Activated CD8-positive, alpha-beta memory T cell treated with anti-CD3 and anti-CD28 coated beads for 4 hours (primary cell): ENCODE results near the gene GAPT.
"Not testable (repeated sequence)": the region's sequence is repeated elsewhere in the genome, so short reads cannot be mapped to it uniquely, and the experiment has no call there.

Experiments used
- DNase-seq, 2 donors: peaks; one replicate each; pipeline ENCODE4 v3.0.0-alpha.2; 2020; ENCODE audit warnings: low read depth in 2 of 2

GAPT gene

DNA sequence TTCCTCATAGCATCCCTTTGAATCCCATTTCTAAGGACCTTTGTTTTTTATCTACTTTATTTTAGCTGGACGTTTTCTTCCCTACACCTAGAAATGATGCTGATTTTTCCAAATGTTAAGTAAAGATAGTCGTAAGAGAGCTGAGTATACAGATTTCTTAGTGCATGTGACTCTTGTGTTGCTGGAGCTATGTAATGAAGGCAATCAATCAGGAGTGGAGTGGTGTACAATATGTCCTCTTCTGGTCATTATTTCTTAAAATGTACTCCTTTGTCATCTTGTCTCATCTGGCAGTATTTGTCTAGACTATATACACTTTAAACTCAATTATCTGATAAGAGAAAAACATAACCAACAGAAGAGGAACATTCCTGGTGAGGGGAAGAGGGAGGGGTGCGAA is 13.5 kb downstream of the GAPT start:
- DNase-seq = no peak

DNA sequence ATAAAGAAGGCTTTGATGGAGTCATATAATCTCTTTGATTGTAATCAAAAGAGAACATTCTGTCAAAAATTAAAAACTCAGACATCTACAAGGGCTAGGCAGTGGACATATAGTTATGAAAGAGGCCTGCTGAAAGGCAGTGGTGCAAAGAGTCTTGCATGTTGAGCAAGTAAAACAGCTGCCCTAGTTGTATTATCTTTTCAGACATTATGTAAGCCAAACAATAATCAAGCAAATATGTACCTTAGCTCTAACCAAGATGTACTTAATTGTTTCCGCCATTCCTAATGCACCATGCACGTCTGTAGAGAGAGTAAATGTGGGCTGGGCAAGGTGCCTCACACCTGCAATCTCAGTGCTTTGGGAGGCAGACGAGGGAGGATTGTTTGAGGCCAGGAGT is 14.3 kb downstream of the GAPT start:
- DNase-seq = no peak

DNA sequence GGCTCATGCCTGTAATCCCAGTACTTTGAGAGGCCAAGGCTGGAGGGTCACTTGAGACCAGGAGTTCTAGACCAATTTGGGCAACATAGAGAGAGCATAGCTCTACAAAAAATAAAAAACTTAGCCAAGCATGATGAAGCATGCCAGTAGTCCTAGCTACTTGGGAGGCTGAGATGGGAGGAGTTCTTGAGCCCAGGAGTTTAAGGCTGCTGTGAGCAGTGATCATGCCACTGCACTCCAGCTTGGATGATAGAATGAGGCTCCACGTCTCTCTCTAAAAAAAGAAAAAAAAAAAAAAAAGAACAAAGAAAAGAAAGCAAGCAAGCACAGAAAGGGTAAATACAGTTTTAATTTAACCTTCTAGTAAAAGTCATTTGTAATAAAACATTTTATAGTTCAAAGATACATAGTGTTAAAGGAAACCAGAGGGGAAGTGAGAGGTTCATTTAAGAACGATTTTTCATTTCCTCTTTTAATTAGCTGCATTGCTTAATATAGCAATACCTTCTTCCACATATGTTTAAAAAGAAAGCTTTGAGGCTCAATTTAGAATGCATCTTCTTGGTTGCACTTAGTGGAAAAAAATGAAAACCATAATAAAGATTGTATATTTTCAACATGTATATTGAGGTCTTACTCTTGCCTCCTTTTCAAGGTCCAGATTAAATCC is 14.9 kb downstream of the GAPT start:
- no peak for DNase-seq

DNA sequence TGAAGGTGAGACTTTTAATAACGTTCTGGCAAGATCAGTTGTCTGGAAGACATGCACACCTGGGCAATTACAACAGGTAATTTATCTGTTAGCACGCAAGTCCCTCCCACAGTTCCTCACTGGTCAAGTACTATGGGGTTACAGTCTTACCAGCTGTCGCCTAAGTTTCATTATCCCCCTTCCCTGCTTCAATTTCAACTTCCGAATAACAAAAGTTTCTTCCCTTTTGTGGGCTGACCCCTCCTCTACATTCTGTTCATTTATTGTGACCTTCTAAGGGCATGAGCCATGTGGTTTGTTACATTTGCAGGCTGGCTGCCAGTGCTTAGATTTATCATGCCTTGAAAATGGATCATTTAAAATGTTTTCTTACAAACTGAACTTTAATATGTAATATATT is 16.5 kb downstream of the GAPT start:
- DNase-seq = no peak

DNA sequence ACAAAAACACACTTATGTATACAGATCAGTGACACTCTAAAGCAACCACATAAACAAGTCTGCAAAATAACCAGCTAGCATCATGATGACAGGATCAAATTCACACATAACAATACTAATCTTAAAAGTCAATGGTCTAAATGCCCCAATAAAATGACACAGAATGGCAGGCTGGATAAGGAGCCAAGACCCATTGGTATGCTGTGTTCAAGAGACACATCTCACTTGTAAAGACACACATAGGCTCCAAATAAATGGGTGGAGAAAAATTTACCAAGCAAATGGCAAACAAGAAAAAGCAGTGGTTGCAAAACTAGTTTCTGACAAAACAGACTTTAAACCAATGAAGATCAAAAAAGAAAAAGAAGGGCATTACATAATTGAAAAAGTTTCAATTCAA is 26.0 kb downstream of the GAPT start:
- no peak for DNase-seq

DNA sequence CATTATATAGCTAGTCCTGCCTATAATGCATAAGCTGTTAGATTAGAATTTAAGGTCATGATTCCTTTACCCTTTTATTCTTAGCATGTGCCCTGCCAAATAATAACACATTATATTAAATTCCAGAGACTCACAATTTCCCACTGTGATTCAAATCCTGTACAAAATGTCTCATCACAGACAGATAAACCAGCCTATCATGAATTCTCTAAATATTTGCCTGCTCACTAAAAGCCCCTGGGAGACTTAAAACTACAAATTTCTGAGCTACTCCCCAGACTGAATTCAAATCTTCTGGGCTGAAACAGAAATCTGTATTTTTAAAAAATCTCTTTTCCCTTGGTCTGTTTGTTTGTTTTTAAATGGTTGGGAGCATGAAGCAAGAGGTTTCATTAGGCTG is 32.7 kb downstream of the GAPT start:
- DNase-seq = no peak

DNA sequence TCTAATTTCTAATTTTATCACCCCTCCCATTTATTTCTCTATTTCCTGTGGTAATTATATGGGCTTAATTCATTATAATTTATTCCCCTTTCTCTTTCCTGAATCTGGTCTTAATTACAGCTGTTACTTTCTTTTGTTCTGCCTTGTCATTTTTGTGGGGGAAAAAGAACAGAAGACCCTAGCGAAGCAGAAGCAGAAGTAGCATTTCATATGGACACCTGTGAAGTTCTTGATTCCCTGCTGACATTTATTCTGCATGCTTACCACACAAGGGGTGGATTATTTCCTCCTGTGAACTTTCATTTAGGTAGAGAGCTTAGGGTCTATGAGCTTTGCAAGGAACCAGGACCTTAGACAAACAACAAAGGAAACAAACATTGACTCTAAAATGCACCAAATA is 33.3 kb downstream of the GAPT start:
- DNase-seq = no peak

DNA sequence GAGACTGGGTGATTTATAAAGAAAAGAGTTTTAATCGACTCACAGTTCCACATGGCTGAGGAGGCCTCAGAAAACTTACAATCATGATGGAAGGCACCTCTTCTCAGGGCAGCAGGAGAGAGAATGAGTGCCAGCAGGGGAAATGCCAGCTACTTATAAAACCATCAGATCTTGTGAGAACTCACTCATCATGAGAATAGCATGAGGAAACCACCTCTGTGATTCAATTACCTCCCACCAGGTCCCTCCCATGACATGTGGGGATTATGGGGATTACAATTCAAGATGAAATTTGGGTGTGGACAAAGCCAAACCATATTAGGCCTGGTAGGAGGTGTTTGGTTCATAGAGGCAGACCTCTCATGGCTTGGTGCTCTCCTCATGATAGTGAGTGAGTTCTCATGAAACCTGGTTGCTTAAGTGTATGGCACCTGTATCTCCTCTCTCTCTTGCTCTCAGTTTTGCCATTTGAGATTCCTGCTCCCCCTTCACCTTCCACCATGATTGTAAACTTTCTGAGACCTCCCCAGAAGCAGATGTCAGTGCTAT is 39.8 kb downstream of the GAPT start:
- no peak for DNase-seq

DNA sequence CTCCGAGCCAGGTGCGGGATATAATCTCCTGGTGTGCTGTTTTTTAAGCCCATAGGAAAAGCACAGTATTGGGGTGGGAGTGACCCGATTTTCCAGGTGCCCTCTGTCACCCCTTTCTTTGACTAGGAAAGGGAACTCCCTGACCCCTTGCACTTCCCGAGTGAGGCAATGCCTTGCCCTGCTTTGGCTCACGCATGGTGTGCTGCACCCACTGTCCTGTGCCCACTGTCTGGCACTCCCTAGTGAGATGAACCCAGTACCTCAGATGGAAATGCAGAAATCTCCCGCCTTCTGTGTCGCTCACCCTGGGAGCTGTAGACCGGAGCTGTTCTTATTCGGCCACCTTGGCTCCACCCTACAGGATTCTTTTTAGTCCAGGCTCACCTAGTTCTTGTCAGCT is 50.7 kb downstream of the GAPT start:
- not testable (repeated sequence) for DNase-seq

DNA sequence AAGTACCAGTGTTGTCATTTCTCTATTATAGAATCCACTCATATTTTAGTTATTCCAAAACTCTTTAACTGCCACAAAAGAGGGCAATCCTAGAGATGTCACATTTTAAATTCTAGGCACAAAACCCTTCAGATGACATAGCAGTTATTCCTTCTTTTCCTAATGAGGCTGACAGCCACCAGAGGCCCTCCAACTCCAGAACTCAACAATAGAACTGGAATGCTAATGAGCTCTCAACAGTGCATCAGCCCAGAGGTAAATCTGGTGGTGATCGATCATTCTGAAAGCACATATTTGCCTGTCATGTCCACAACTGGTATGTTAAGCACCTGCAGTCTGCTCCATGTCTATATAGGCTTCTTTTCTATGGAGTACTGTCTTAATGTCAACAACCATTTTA is 51.5 kb downstream of the GAPT start:
- DNase-seq = no peak

DNA sequence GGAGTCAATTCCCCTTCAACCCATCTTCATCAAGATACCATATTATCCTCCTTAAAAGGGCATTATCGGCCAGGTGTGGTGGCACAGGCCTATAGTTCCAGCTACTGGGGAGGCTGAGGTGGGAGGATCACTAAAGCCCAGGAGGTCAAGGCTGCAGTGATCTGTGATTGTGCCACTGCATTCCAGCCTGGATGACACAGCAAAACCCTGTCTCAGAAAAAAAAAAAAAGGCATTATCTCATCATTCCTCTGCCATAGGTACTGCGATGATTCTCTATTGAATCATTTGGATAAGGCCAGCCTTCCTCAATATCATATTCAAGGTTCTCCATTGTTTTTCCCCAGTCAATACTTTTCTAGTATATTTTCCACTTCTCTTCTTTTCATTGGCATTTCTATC is 52.5 kb downstream of the GAPT start:
- no peak for DNase-seq

DNA sequence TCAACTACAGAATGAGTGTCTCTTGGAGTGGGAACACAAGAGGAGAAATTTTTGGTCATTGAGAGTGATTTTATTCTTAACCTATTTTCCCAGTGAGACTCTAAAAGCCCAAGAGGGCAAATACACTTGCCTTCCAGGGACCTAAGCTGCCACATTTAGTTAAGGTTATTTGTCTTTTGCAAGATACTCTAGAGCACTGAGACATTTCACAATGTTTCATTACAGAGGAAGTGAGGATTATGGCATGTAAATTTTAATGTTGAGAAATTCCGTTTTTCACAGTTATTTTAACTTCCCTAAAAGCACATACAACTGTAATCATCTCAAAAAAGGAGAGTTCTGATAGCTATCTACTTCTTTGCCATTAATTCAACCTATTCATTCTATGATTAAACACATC is 53.0 kb downstream of the GAPT start:
- no peak for DNase-seq

DNA sequence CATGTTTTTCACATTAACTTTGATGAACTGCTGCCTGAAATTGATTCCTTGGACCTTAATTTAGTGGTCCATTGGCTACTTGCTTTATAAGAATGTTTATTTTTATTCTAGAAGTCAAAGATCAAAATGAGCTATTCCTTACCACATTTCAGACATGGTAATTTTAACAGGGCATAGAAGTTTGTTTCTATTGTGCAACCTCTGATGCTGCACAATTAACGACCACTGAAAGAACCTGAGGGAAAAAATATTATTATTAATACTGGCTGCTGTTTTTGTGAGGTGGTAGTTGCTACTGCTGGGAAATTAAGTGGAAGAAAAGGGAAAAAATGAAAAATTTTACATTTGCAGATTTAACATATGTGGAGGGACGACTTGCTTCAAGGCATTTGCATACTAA is 53.7 kb downstream of the GAPT start:
- DNase-seq = no peak

DNA sequence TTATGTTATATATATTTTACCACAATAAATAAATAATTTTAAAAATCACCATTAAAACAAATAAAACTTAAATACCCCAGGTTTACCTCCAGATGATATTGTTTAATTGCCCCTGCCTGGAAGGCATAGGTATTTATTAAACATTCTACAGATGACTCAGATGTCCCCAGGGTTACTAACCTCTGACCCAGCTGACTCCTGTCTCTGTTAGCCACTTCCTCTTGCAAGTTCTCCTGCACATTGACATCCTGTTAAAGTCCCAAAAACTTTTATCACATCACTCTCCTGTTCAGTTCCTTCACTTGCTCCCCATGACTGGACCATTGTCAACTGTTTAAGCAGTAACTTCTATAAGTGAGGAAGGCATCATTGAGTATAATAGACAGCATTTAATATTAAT is 54.7 kb downstream of the GAPT start:
- no peak for DNase-seq
